Lung (tissue), 12 donors: Measurements from ENCODE around the gene ATG7. TPM values are rescaled to one million over a fixed set of nuclear protein-coding genes. Genes with fewer than 3 reads are reported as not detected.

ENCODE experiments used
- ATAC-seq: fragments of 200-7000 bp; cut with Tn5 transposase; one replicate; pipeline ENCODE4 v1.9.1; 2020; ENCODE audit warnings: moderate number of reproducible peaks; ENCODE audit not compliant: insufficient read depth, low FRiP score
- DNase-seq, 3 donors: peaks; one replicate each; pipeline ENCODE4 v3.0.0-alpha.2; 2013 to 2017
- H3K27ac ChIP-seq, 2 donors: one replicate each; pipeline ENCODE4 v1.5.1; 2013; ENCODE audit warnings: mild to moderate bottlenecking in 2 of 2, moderate library complexity in 2 of 2, control low read depth in 1 of 2, inconsistent platforms in 1 of 2, low read depth in 1 of 2, low read length in 1 of 2
- H3K27me3 ChIP-seq, 3 donors: one replicate each; pipeline ENCODE4 v1.5.1; 2013; ENCODE audit warnings: low read length in 2 of 3; ENCODE audit not compliant: control insufficient read depth in 3 of 3, insufficient read depth in 3 of 3
- H3K36me3 ChIP-seq, 4 donors: one replicate each; pipeline ENCODE4 v1.5.1; 2013; ENCODE audit warnings: low read length in 4 of 4, mild to moderate bottlenecking in 1 of 4, moderate library complexity in 1 of 4; ENCODE audit not compliant: control insufficient read depth in 4 of 4, insufficient read depth in 4 of 4
- H3K4me1 ChIP-seq, 5 donors: one replicate each; pipeline ENCODE4 v1.5.1; 2013; ENCODE audit warnings: low read length in 5 of 5, mild to moderate bottlenecking in 2 of 5, moderate library complexity in 1 of 5; ENCODE audit not compliant: control insufficient read depth in 5 of 5, insufficient read depth in 5 of 5
- H3K4me3 ChIP-seq: one replicate; pipeline ENCODE4 v1.5.1; 2013; ENCODE audit warnings: mild to moderate bottlenecking, control low read depth, moderate library complexity
- H3K9ac ChIP-seq, 2 donors: one replicate each; pipeline ENCODE4 v1.5.1; 2013; ENCODE audit warnings: low read length in 2 of 2, control low read depth in 1 of 2; ENCODE audit not compliant: insufficient read depth in 1 of 2
- H3K9me3 ChIP-seq, 4 donors: one replicate each; pipeline ENCODE4 v1.5.1; 2013; ENCODE audit warnings: low read length in 3 of 4, mild to moderate bottlenecking in 1 of 4, moderate library complexity in 1 of 4; ENCODE audit not compliant: control insufficient read depth in 4 of 4, insufficient read depth in 3 of 4
- CTCF ChIP-seq: IDR thresholded peaks from 2 replicates; pipeline ENCODE4 v1.5.1; 2012; ENCODE audit warnings: mild to moderate bottlenecking; ENCODE audit errors: control extremely low read depth, extremely low read depth
- WGBS, 2 donors: extraction: QIAGEN DNeasy Blood & Tissue Kit; methylation state at CpG; one replicate each; pipeline ENCODE4 v1.1.7; 2013; 5-methylcytosine and 5-hydroxymethylcytosine counted together
- polyA plus RNA-seq, 2 donors: library from polyadenylated mRNA; stranded (reverse); fragments of 200-250 nt; gene quantifications; one replicate each; pipeline ENCODE4 v1.2.1, GENCODE V29; 2013
- total RNA-seq, 2 donors: library from RNA; depleted of rRNA in 1 of 2; stranded (reverse); fragments of >200 nt in 1 of 2; gene quantifications; one replicate each; pipeline ENCODE4 v1.2.1, GENCODE V29; 2014 to 2021
- donor health status: control.
- donor health status: control.
- donor health status: Bipolar disorder and iron deficiency.
- donor health status: healthy.
- donor health status: DM: yes; HTN: yes; CAD: no.

ATG7 gene
- total and polyA plus RNA-seq, 4 donors: 11.2 to 72.0 (median 53.3) TPM

GRCh38 chr3:11422291-11422690 lies 150.1 kb downstream of the ATG7 start:
- H3K9ac ChIP-seq: no peak overlapping the region
- no peak for TF ChIP-seq CTCF
- H3K27me3 ChIP-seq: no peaks in the 10 kb centered on the region
- 100% methylated on average over 1 of the region's 1 CpG for WGBS, 2 donors
- H3K27ac ChIP-seq: no peak overlapping the region
- ATAC-seq (no peak), DNase-seq (no peak)
- H3K4me3 ChIP-seq: no peak overlapping the region
- H3K4me1 ChIP-seq: peaks cover 0 to 5% (median 0%) of the 10 kb centered on the region in 5 donors
- H3K36me3 ChIP-seq: peaks cover 0 to 3% (median 1%) of the 10 kb centered on the region in 4 donors
- H3K9me3 ChIP-seq: no peaks in the 10 kb centered on the region

GRCh38 chr3:11423868-11424267 lies 151.7 kb downstream of the ATG7 start:
- TF ChIP-seq CTCF: no peak
- H3K27me3 ChIP-seq: no peaks in the 10 kb centered on the region
- no peak overlapping the region for H3K9ac ChIP-seq
- H3K4me3 ChIP-seq: no peak overlapping the region
- 91 to 92% methylated on average over 6 of the region's 6 CpGs for WGBS, 2 donors
- peaks cover 0 to 3% (median 1%) of the 10 kb centered on the region in 4 donors for H3K36me3 ChIP-seq
- H3K4me1 ChIP-seq: peaks cover 0 to 5% (median 0%) of the 10 kb centered on the region in 5 donors
- H3K9me3 ChIP-seq: no peaks in the 10 kb centered on the region
- DNase-seq: no peak
- no peak overlapping the region for H3K27ac ChIP-seq
- no peak for ATAC-seq

GRCh38 chr3:11424277-11424676 lies 152.1 kb downstream of the ATG7 start:
- no peak overlapping the region for H3K4me3 ChIP-seq
- TF ChIP-seq CTCF: no peak
- H3K27me3 ChIP-seq: no peaks in the 10 kb centered on the region
- no peak for DNase-seq
- peaks cover 0 to 5% (median 0%) of the 10 kb centered on the region in 5 donors for H3K4me1 ChIP-seq
- H3K36me3 ChIP-seq: peaks cover 0 to 3% (median 1%) of the 10 kb centered on the region in 4 donors
- ATAC-seq: no peak
- no peak overlapping the region for H3K27ac ChIP-seq
- WGBS, 2 donors: 95 to 97% methylated on average over 2 of the region's 2 CpGs
- no peak overlapping the region for H3K9ac ChIP-seq
- no peaks in the 10 kb centered on the region for H3K9me3 ChIP-seq

- no peaks in the 10 kb centered on the region for H3K27me3 ChIP-seq
- H3K9me3 ChIP-seq: no peaks in the 10 kb centered on the region
- 80 to 86% methylated on average over 6 of the region's 6 CpGs for WGBS, 2 donors
- H3K27ac ChIP-seq: no peak overlapping the region
- peaks cover 0 to 3% (median 1%) of the 10 kb centered on the region in 4 donors for H3K36me3 ChIP-seq
- H3K9ac ChIP-seq: no peak overlapping the region
- no peak for TF ChIP-seq CTCF
- DNase-seq (no peak), ATAC-seq (no peak)
- H3K4me1 ChIP-seq: peaks cover 3 to 18% (median 7%) of the 10 kb centered on the region in 5 donors
- no peak overlapping the region for H3K4me3 ChIP-seq
Measured at GRCh38 chr3:11430207-11430606, 158.0 kb downstream of the ATG7 start.
